Kidney tubule cell (primary cell): ENCODE measurements around the gene RPRD1A.
"Not testable (repeated sequence)": the region's sequence is repeated elsewhere in the genome, so short reads cannot be mapped to it uniquely, and the experiment has no call there.

Experiments
- DNase-seq: peaks from one replicate; pipeline ENCODE4 v3.0.0-alpha.2; 2018; ENCODE audit warnings: low spot score

RPRD1A gene

GRCh38 chr18:36077764-36078163 is 10.4 kb upstream of the RPRD1A start:
- DNase-seq = not testable (repeated sequence)

GRCh38 chr18:36075862-36076587 is 8.7 kb upstream of the RPRD1A start:
- DNase-seq = peak; percentile 70

- no peak for DNase-seq
These were observed 7.1 kb upstream of the RPRD1A start for GRCh38 chr18:36074435-36074834.

GRCh38 chr18:36073676-36074075 is 6.3 kb upstream of the RPRD1A start:
- no peak for DNase-seq

- DNase-seq = not testable (repeated sequence)
These were observed 5.0 kb upstream of the RPRD1A start for GRCh38 chr18:36072406-36072805.

- DNase-seq = peak; percentile 9
These were observed 689 bp downstream of the RPRD1A start for GRCh38 chr18:36066686-36067054.

GRCh38 chr18:36066001-36066400 is 1.4 kb downstream of the RPRD1A start:
- no peak for DNase-seq

- not testable (repeated sequence) for DNase-seq
These were observed 2.6 kb downstream of the RPRD1A start for GRCh38 chr18:36064809-36065079.

GRCh38 chr18:36064027-36064808 is 3.1 kb downstream of the RPRD1A start:
- DNase-seq = no peak

GRCh38 chr18:36058674-36059073 is 8.7 kb downstream of the RPRD1A start:
- DNase-seq = no peak

- DNase-seq = no peak
These were observed 15.6 kb downstream of the RPRD1A start for GRCh38 chr18:36051760-36052159.

GRCh38 chr18:36050479-36050878 is 16.9 kb downstream of the RPRD1A start:
- no peak for DNase-seq

GRCh38 chr18:36047521-36047920 is 19.8 kb downstream of the RPRD1A start:
- DNase-seq = no peak

- no peak for DNase-seq
These were observed 20.5 kb downstream of the RPRD1A start for GRCh38 chr18:36046898-36047297.

- DNase-seq = no peak
These were observed 21.9 kb downstream of the RPRD1A start for GRCh38 chr18:36045241-36045991.

- no peak for DNase-seq
These were observed 24.2 kb downstream of the RPRD1A start for GRCh38 chr18:36043153-36043552.

- no peak for DNase-seq
These were observed 26.2 kb downstream of the RPRD1A start for GRCh38 chr18:36041146-36041545.

- no peak for DNase-seq
These were observed 29.2 kb downstream of the RPRD1A start for GRCh38 chr18:36038102-36038663.

GRCh38 chr18:36035253-36035652 is 32.1 kb downstream of the RPRD1A start:
- no peak for DNase-seq

GRCh38 chr18:36034299-36034895 is 33.0 kb downstream of the RPRD1A start:
- DNase-seq = no peak

GRCh38 chr18:36031903-36032302 is 35.5 kb downstream of the RPRD1A start:
- no peak for DNase-seq

- no peak for DNase-seq
These were observed 36.0 kb downstream of the RPRD1A start for GRCh38 chr18:36031407-36031806.
